ENCODE data around the gene TFPI2. TPM values are rescaled to one million over a fixed set of nuclear protein-coding genes. Genes with fewer than 3 reads are reported as not detected.

The TFPI2 gene
- total RNA-seq, 1 experiment from 2014 or later, result not detected

DNA sequence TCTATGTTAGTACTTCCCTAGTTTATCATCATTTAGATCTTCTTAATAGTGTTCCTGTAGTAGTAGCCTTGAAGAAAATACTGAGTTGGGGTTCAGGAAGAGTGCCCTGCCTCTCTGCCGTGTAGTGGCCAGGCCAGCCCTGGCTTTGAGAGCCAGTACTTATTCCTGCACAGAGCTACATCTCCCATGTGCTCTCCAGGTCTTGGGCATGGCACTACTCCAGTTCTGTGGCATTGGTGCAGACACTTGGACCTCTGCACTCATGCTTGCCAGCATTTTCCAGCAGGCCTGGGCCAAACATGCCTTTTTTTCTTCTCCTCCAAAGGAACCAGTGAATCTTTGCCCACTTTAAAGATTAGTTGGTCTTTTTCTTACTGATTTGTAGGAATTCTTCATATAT, 36.2 kb upstream of the TFPI2 start:
- intact Hi-C loops (cut with micrococcal nuclease), result loop anchor here (10.0 kb wide), 1 partner anchor 212 kb away; no protein-coding TSS in a partner anchor

DNA sequence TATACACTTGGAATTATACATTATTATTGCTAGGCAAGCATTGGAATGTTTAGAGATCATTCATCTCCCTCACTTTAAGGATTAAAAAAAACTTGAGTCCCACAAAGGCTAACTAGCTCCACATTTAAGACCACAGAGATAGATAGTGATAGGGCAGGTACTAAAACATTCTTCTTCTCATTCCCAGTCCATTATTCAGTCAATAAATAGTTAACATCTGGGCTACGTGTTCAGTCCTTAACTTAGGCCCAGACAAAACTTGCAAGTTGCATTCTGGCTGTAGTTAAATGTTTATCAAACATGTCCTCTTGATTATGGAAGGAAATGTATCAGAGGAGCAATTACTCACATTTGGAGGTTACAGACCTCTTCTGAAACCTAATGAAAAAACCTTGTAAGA, 33.4 kb upstream of the TFPI2 start:
- peak overlapping the region; percentile 75 for H3K27ac Mint-ChIP-seq (ENCODE audit: low read depth, unreplicated experiment)
- no TSS peak for BruUV-seq (replicated peaks)
- H3K9me3 Mint-ChIP-seq (ENCODE audit: unreplicated experiment), result no peaks in the 10 kb centered on the region
- peak overlapping the region; percentile 76 for H3K4me3 Mint-ChIP-seq (ENCODE audit: unreplicated experiment)
- POLR2A ChIA-PET, result no interaction called here
- intact Hi-C loops (cut with micrococcal nuclease), result loop anchor here (5.0 to 10.0 kb wide), 2 partner anchors 78 to 209 kb away; partner anchors contain the start of gene BET1
- CTCF ChIA-PET, result interaction anchor here (0.9 kb wide), 1 partner anchor 17 kb away, joined by 3 read pairs; no protein-coding TSS in a partner anchor
- no peak for DNase-seq (ENCODE audit: unreplicated experiment)
- peaks cover 4% of the 10 kb centered on the region for H3K36me3 Mint-ChIP-seq (ENCODE audit: insufficient read depth, unreplicated experiment)
- TF ChIP-seq, protein P1, sequence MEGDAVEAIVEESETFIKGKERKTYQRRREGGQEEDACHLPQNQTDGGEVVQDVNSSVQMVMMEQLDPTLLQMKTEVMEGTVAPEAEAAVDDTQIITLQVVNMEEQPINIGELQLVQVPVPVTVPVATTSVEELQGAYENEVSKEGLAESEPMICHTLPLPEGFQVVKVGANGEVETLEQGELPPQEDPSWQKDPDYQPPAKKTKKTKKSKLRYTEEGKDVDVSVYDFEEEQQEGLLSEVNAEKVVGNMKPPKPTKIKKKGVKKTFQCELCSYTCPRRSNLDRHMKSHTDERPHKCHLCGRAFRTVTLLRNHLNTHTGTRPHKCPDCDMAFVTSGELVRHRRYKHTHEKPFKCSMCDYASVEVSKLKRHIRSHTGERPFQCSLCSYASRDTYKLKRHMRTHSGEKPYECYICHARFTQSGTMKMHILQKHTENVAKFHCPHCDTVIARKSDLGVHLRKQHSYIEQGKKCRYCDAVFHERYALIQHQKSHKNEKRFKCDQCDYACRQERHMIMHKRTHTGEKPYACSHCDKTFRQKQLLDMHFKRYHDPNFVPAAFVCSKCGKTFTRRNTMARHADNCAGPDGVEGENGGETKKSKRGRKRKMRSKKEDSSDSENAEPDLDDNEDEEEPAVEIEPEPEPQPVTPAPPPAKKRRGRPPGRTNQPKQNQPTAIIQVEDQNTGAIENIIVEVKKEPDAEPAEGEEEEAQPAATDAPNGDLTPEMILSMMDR (IDR thresholded peaks at IDR 0.05; ENCODE audit: unreplicated experiment), result no peak
- H3K27me3 Mint-ChIP-seq (ENCODE audit: insufficient read depth, unreplicated experiment), result no peaks in the 10 kb centered on the region
- H3K4me1 Mint-ChIP-seq (ENCODE audit: insufficient read depth, unreplicated experiment), result peaks cover 8% of the 10 kb centered on the region

More for the DNA sequence above, 36.2 kb upstream of the TFPI2 start:
- H3K36me3 Mint-ChIP-seq (ENCODE audit: insufficient read depth, unreplicated experiment), result peaks cover 4% of the 10 kb centered on the region
- no peaks in the 10 kb centered on the region for H3K9me3 Mint-ChIP-seq (ENCODE audit: unreplicated experiment)
- H3K27me3 Mint-ChIP-seq (ENCODE audit: insufficient read depth, unreplicated experiment), result no peaks in the 10 kb centered on the region
- BruUV-seq (replicated peaks), result no TSS peak
- DNase-seq (ENCODE audit: unreplicated experiment), result no peak
- CTCF ChIA-PET, result interaction anchor here (1.4 kb wide), 1 partner anchor 161 kb away, joined by 4 read pairs; no protein-coding TSS in a partner anchor
- no peak overlapping the region for H3K27ac Mint-ChIP-seq (ENCODE audit: low read depth, unreplicated experiment)
- TF ChIP-seq, protein P1 (IDR thresholded peaks at IDR 0.05; ENCODE audit: unreplicated experiment), result no peak
- POLR2A ChIA-PET, result interaction anchor here (0.8 kb wide), 1 partner anchor 20 kb away, joined by 3 read pairs; no protein-coding TSS in a partner anchor
- H3K4me3 Mint-ChIP-seq (ENCODE audit: unreplicated experiment), result no peak overlapping the region
- H3K4me1 Mint-ChIP-seq (ENCODE audit: insufficient read depth, unreplicated experiment), result peaks cover 8% of the 10 kb centered on the region

DNA sequence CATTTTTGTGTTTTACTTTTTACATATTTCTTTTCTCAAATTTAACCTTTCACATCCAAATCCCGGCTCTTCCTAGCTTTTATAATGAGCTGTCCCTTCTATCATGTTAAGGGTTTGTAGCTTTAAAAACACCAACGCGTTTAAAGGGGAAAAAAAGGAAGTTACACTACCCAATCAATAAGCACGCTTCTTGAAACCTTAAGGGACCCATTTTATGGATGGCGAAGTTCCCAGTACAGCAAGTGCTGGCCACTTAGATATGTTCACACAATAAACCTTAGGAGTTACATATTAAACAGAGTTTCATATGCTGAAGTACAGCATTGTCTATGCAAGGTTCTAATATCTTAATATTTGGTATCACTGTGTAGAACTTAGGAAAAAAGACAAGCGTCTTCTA, 32.7 kb upstream of the TFPI2 start:
- Mint-ChIP-seq H3K36me3 (ENCODE audit: insufficient read depth, unreplicated experiment) (peaks cover 4% of the 10 kb centered on the region), H3K4me3 (ENCODE audit: unreplicated experiment) (peak overlapping the region; percentile 76), H3K27ac (ENCODE audit: low read depth, unreplicated experiment) (peak overlapping the region; percentile 75), H3K9me3 (ENCODE audit: unreplicated experiment) (no peaks in the 10 kb centered on the region), H3K4me1 (ENCODE audit: insufficient read depth, unreplicated experiment) (peaks cover 8% of the 10 kb centered on the region), H3K27me3 (ENCODE audit: insufficient read depth, unreplicated experiment) (no peaks in the 10 kb centered on the region)
- intact Hi-C loops (cut with micrococcal nuclease), result loop anchor here (5.0 to 10.0 kb wide), 2 partner anchors 79 to 208 kb away; partner anchors contain the start of gene BET1
- BruUV-seq (replicated peaks), result no TSS peak
- ChIA-PET POLR2A (no interaction called here), CTCF (interaction anchor here (0.9 kb wide), 1 partner anchor 17 kb away, joined by 3 read pairs; no protein-coding TSS in a partner anchor)
- DNase-seq (ENCODE audit: unreplicated experiment), result peak; percentile 4
- TF ChIP-seq, protein P1 (IDR thresholded peaks at IDR 0.05; ENCODE audit: unreplicated experiment), result no peak

DNA sequence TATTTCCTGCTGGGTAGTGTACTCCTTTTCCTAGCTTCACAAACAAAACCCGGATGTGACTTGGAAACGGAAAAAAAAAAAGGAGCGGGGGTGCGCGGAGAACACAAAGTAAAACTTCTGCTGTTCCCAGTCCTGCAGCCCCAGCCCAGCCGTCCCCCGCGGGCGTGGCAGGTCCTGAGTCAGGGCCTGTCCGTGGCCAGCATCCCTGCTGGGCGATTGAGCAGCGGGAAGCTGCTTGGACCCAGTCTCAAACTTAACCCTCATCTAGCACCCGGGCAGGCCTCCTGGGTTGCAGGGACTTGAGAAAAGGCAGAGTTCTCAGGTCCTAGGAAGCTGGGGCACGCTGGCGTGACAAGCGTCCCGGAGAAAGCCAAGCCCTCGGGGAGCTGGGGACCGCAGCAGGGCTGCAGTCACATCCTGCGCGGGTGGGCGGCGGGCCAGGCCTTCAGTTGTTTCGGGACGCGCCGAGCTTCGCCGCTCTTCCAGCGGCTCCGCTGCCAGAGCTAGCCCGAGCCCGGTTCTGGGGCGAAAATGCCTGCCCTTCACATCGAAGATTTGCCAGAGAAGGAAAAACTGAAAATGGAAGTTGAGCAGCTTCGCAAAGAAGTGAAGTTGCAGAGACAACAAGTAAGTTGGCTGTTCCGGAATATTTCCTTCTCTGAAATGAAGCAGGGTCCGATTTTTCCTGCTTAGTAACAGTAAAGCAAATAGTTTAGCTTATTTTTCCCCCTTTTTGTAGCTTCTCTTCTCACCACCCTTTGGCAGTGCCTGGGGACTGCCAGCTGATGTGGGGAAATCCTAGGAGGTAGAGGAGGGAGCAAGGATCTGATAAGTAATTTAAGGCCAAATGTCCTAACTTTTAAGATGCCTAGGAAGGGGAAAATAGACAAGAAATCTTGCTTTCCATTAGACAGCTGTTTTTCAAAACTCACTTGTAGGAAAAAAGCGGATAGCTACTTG, 31.3 kb upstream of the TFPI2 start, which contains the start of gene GNG11:
GNG11 (plus strand) TSS at position 129 of the 960 bp plus-strand sequence; CDS start at position 532, 403 bp downstream.
- ChIA-PET CTCF (interaction anchor here (0.5 to 1.5 kb wide), 12 partner anchors 10 to 1767 kb away, joined by 3 to 7 read pairs (median 3); partner anchors contain the start of gene GNGT1), POLR2A (interaction anchor here (0.6 to 1.4 kb wide), 6 partner anchors 10 to 1686 kb away, joined by 3 to 7 read pairs (median 4); no protein-coding TSS in a partner anchor)
- Mint-ChIP-seq H3K4me3 (ENCODE audit: unreplicated experiment) (peak within 1 kb of the TSS; percentile 76), H3K9me3 (ENCODE audit: unreplicated experiment) (no peaks in the 10 kb centered on the region), H3K4me1 (ENCODE audit: insufficient read depth, unreplicated experiment) (peaks cover 8% of the 10 kb centered on the region), H3K36me3 (ENCODE audit: insufficient read depth, unreplicated experiment) (peaks cover 4% of the 10 kb centered on the region), H3K27me3 (ENCODE audit: insufficient read depth, unreplicated experiment) (no peaks in the 10 kb centered on the region), H3K27ac (ENCODE audit: low read depth, unreplicated experiment) (peak within 1 kb of the TSS; percentile 75)
- TF ChIP-seq, protein P1 (IDR thresholded peaks at IDR 0.05; ENCODE audit: unreplicated experiment), result no peak
- DNase-seq (ENCODE audit: unreplicated experiment), result peak; percentile 72
- intact Hi-C loops (cut with micrococcal nuclease), result loop anchor here (5.0 to 10.0 kb wide), 2 partner anchors 80 to 207 kb away; partner anchors contain the start of gene BET1
- TSS peak; percentile 41 for BruUV-seq (replicated peaks)
